MV-4-11 (cell line): Measurements from ENCODE around the gene CYP27B1.
A peak's percentile ranks its signal among the peaks of the same experiment; 100 is the strongest.

ENCODE experiments used
- DNase-seq: peaks from one replicate; lab custom pipeline; 2025; lab: John Stamatoyannopoulos, UW

The CYP27B1 gene

DNA sequence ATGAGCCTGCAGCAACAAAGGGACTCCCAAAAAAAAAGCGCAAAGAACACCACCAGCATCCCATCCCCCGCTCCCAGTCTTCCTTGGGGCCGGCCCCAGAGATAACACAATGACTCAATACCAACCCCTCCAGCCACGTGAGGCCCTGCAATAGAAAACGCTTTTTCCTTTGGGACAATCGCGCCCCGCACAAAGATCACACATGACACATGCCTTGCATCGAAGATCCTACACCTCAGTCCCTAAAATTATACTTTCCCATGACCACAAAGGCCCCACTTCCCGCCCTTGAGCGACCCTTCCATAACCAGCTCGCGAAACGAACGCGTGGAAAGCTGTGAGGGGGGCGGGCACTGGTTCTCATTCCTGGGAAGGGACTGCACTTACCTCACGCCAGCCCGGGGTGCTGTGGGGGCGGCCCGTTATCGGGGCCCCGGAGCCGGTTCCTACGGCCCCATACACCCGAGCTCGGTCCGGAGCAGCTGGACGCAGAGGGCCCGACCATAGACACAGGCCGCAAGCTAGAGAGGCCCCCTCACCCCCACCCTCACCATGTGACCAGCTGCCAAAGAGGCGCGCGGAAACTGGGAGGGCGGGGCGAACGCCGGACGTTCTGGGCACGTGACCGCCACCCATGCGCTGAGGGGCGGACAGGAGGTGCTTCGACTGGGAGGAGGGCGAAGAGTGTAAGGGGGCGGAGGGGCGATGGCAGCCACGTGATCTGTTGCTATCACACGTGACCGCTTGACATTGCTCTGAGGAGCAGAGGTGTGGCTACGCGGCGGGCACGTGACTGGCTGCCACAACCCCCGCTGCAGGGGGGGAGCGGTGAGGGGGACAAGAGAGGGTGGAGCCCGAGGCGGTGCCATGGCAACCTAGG lies 14.8 kb downstream of the CYP27B1 start, which contains the start of gene CDK4:
Gene CDK4, minus strand, starts transcription at position 523 of the 880 bp plus-strand sequence. CDS start 593 bp downstream, outside the sequence.
- DNase-seq = peak; percentile 100

DNA sequence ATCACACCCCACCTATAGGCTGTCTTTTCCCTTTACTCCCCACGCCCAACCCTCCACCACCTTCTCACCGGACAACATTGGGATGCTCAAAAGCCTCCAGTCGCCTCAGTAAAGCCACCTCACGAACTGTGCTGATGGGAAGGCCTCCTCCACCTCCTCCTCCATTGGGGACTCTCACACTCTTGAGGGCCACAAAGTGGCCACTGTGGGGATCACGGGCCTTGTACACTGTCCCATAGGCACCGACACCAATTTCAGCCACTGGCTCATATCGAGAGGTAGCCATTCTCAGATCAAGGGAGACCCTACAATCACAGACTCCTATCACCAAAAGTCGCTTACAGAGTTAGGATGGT lies 15.5 kb downstream of the CYP27B1 start:
- no peak for DNase-seq

DNA sequence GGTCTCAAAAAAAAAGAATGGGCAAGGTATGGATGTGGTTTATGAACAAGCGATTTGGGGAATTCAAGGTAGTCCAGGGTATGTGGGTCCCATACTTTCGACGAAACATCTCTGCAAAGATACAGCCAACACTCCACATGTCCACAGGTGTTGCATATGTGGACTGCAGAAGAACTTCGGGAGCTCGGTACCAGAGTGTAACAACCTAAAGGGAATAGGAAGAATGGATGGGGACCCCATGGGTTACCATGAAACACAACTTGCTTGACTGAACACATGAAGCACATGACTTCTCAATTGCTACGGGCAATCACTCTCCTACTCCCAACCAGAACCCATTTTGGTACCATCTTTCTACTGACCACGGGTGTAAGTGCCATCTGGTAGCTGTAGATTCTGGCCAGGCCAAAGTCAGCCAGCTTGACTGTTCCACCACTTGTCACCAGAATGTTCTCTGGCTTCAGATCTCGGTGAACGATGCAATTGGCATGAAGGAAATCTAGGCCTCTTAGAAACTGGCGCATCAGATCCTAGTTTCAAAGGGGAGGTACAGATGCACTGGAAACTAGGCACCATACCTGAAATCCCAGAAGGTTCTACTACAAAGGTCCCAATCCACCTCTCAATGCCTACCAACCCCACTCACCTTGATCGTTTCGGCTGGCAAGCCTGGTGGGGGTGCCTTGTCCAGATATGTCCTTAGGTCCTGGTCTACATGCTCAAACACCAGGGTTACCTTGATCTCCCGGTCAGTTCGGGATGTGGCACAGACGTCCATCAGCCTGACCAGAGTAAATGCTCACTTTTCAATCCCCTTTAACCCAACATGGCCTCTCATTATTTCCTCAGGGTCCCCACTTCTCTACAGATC lies 16.1 kb downstream of the CYP27B1 start:
- DNase-seq = no peak

DNA sequence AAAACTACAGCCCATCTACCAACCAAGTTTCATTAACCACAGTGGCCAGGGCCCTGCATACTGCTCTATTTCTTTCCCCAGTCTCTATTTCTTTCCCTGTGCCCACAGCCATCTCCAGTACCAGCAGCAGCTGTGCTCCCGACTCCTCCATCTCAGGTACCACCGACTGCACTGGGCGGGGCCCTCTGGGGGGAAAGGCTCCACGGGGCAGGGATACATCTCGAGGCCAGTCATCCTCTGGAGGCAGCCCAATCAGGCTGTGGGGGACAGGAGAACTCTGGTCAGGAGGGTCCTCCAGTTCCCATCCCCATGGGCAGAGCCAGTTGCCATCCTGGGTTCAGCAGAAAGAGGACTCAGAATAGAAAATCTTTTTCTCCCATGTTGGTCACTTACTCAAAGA lies 17.8 kb downstream of the CYP27B1 start:
- no peak for DNase-seq

DNA sequence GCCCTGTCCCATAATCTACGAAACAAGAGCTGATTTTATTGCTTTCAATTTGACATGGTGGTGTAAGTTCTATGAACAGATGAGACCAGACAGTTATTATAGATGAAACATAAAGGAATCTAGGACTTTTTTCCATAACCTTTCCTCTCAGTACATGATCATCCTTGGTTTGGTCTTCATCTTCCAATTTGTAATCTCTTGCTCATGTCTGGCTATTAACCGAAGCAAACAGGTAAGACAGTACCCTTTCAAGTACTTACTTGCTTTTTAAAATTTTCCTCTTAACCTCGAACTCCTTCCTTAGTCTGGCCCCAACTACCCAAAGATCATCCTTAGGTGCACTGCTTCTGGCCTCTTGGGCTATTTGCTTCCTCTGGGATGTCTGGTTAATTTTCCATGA lies 20.9 kb downstream of the CYP27B1 start:
- DNase-seq = no peak

DNA sequence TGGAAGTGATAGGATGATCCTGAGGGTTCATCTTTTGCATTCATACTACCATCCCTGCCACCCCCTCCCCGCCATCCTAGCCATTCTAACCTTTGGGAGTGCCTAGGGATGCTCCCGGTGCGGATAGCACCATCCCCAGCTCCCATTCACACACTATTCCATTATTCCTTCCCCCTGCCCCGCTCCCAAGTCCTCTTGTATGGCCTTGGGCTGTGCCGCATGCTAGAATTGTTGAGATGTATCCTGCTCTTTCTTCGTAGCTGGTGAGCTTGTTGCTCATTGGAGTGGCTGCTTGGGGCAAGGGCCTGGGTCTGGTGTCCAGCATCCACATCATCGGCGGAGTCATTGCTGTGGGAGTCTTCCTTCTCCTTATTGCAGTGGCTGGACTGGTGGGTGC lies 21.4 kb downstream of the CYP27B1 start:
- no peak for DNase-seq

DNA sequence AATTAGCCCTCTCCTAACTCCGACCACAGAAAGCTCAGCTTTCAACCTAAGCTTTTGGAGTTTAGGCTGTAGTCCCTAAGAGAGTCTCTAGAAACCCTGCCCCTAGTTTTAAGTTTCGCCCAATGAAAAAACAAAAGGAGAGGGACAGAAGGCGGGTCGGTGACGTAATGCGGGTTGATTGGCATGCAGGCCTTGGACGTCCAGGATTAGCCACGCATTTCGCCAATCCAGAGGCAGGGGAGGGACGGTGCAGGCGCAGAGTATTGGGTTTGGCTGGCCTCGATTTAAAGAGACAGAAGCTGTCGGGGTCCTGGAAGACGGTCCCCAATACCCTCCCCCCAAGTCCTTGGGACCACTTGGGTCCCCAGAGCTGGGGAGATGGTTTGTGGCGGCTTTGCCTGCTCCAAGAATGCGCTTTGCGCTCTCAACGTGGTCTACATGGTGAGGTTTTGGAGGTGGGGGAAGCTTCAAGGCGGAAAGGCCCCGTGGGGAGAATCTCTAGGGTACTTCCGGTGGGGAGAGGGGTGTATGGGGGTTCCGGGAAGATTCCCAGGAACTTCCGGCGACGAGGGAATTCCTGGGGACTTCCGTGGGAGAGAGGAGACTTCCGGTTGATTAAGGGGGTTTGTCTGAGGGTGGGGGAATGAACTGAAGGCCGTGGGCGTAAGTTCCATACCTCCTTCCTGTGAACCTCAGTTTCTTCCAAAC lies 21.9 kb downstream of the CYP27B1 start, which contains the start of gene TSPAN31:
Gene TSPAN31, plus strand, starts transcription at position 263 of the 708 bp plus-strand sequence. Its CDS starts 116 bp downstream, at position 379.
- peak; percentile 98 for DNase-seq

DNA sequence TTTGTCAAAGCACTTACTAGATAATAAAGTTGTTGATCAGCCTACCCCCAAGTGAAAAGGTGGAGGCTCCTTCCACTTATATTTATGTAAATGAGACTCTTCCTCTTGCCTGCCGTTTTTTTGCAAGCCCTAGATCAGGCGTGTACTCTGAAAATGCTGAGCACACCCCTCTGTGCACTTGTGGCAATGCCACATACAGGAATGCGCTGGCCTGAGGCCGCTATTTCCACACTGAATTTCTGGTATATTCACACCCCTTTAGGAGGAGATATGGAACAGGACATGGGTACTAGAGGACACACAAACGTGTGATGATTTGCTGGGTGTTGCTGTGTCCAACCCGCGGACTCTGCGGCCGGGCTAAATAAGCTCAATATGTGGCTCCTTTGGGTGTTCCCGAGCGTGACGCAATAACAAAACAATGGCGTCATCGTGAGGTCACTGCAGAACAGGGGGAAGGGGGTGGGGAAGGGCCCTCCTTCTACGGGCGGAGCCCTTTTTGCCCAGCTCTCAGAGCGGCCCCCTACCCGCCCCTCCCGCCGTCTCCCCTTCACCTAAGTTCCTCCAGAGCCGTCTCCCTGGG lies 22.6 kb downstream of the CYP27B1 start:
- DNase-seq = no peak

DNA sequence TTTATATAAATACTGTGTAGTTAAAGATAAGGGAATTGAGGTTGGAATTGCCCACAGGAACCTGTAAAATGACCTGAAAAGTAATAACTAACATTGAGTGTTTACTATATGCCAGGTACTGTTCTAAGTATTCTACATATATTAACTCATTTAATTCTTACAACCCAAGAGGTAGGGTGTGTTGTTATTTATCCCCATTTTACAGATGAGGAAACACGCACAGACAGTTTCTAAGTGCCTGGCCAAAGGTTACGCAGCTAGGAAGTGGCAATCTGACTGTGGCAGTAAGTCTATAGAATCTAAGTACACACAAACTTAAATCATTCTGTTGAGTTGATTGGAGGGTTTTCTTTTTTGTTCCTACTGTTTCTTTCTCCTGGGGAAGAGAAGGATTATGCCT lies 23.1 kb downstream of the CYP27B1 start:
- no peak for DNase-seq

DNA sequence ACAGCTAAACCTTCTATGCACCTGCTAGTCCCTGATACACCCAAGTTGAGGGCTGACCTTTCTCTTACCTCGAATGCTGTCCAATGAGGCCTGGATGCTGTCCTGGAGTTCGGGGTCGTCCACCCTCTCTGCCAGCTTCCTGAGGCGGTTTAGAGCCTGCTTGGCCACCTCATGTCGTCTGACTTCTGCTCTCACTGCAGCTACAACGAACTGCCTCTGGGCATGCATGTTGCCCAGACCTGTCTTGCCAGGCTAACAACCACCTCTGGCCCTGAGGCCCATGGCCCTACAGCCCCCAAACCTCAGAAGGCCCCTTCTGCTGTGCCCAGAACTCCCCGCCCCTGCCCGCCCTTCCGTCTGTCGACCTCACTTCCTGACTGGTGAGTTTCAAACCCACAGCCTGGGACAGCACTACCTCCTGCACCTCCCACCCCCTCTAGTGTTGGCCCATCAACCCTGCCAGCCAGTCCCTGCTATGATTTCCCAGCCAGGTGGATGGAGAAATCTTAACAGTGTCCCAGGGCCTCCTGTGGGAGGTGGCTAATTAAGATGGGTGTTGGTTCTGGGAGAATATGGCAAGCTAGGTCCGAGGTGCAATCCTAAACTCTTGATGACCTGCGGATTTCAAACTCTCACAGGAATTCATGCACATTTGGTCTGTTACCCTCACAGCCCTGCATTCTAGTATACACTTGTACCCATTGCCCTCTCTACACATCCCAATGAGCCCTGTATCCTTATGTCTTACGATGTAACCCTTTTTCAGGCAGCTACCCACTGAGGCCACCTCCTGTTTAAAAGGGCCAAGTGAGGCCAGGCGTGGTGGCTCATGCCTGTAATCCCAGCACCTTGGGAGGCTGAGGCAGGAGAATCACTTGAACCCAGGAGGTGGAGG lies 24.8 kb downstream of the CYP27B1 start:
- peak; percentile 71 for DNase-seq

DNA sequence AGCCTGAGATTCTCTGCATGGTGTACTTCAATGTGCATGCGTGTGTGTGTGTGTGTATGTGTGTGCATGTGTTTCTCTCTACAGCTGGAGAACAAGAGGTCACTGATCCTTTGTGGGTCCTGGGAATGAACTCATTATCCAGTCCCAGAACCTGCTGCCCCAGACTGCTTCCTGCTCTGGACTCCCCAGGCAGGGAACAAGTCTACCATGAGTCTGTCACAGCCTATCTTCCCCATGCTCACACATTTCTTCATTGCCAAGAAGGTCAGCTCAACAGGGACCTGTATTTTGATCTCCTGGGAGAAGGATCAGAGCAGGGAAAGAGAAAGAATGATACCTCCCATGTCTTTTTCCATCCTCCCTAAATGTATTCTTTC lies 25.5 kb downstream of the CYP27B1 start:
- DNase-seq = no peak

DNA sequence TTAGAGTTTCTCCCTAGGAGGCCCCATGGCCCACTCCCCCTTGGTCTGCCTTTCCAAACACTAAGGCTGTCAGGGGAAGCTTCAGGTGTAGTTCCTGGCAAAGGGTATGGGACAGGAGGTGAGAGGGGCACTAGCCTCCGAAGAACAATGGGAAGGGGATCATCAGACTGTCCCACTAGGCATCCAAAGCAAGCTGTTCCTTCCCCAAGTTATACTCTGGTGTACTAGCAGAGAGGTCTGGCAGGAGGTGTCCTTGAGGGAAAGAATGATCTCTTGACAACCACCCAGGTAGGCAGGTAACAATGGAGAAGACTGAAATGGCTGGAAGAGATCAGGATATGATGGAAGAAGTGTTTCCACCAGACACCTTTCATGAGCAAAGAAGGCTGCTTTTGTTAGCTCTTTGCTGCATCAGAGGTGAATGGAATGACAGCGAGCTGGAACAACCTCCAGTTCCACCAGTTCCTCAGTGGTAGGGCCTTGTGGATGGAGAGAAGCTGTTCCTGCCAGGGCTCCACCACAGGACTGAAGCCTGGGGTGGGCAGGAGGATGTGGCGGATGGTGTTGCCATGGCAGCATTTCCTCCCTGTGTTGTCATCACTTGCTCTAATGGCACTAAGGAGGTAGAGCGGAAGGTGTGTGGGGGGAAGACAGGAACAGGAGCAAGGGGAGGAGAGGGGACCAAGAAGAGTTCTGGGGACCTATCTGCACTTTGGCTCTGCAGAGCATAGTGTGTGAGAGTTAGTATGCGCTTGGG lies 26.0 kb downstream of the CYP27B1 start:
- peak; percentile 59 for DNase-seq

DNA sequence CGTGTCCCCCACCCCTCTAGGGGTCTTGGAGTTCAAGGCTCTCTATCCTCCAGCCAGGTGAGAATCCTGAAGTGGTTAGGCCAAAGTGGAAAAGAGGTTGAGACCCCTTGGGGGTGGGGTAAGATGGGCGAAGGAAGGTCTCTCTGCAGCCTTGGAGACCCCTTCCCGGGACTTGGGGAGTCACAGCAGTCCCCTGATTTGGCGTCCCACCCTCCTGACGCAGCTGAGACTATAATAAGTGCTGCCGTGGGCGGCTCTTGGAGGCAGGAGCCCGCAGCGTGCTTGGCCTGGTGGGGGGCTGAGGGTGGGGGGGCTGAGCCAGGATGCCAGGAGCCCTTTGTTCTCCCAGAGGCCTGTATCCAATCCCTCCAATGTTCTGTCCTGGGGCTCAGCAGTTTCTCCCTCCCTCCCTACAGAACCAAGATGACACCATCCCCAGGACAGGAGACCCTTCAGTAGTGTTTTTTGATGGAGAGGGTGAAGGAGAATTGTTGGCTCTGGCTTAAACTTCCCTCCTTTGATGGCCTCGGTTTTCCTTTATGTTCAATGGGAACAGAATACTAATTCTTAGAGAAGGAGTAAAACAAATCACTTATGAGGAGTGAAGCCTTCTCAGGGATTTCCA lies 26.9 kb downstream of the CYP27B1 start:
- DNase-seq = no peak

DNA sequence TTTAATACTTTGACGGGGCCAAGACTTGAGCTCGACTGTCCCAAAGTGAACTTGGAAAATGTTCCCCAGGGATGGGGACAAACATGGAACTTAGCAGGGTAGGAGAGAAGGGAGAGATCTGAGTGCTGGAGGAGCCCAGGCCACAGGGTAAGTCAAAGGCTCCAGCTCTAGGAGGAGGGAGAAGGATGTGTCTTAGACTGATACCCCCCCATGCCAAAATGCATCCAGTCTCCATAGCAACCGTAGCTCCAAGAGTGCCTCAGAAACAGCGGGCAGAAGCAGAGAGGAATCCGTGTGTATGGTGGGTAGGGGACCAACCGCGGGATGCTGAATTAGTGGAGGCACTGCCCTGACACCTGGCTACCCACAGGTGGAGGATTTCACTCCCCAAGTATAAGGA lies 27.5 kb downstream of the CYP27B1 start:
- DNase-seq = no peak

DNA sequence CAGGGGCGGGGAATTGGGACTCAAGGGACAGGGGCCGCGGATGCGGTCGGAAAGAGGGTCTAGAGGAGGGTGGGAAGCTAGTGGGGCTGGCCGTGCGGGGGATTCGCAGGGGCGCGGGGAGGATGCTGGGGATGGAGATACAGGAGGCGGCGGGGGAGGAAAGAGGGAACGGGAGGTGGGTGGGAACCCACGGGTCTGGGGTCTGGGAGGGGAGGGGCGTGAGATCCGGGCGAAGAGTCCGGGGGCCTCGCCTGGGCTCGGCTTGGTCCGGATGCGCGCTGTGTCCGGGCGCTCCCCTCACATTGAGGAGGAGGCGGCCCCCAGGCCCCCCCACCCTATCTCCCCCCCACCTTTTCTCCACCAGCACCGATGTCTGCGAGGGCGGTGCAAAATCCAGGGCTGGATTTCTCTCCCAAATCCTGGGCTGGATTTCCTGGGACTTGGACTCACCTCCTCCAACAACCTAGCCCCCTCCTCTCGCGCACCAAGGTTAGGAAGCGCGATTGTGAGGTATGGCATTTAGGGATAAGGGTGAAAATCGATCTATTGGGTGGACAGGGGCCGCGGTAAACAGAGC lies 28.1 kb downstream of the CYP27B1 start, which contains the start of gene AGAP2:
Gene AGAP2, minus strand, starts transcription at position 82 of the 577 bp plus-strand sequence. CDS start 496 bp downstream, outside the sequence.
- no peak for DNase-seq

DNA sequence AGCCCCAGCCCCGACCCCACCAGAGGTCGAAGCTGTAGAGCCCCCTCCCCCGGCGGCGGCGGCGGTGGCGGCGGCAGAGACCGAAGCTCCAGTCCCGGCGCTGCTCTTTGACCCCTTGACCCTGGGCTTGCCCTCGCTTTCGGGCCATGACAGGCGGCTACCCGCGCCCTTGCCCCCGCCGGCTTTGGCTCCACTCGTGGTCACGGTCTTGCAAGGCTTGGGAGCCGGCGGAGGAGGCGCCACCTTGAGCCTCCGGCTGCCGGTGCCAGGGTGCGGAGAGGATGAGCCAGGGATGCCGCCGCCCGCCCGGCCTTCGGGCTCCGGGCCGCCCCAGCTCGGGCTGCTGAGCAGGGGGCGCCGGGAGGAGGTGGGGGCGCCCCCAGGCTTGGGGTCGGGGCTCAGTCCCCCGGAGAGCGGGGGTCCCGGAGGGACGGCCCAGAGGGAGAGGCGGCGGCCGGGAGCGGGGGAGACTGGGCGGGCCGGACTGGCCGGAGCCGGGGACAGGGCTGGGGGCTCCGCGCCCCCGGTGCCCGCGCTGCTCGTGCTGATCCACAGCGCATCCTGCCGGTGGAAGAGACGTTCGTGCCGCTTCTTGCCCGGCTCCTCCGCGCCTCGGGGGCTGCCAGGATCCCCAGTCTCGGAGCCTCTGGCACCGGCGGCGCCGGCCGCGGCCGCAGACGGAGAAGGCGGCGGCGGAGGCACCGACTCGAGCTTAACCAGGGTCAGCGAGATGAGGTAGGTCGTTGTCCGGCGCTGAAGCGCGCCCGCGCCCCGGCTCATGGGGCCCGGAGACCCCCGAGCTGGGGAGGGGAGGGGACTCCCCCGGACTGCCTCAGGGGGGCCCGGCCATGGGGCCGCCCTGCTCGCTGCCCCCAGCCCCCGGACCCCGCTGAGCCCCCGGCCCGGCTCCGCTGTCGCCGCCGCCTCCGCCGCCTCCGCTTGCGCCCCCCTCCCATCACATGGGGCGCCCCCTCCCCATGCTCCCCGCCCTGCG lies 29.1 kb downstream of the CYP27B1 start:
- no peak for DNase-seq

DNA sequence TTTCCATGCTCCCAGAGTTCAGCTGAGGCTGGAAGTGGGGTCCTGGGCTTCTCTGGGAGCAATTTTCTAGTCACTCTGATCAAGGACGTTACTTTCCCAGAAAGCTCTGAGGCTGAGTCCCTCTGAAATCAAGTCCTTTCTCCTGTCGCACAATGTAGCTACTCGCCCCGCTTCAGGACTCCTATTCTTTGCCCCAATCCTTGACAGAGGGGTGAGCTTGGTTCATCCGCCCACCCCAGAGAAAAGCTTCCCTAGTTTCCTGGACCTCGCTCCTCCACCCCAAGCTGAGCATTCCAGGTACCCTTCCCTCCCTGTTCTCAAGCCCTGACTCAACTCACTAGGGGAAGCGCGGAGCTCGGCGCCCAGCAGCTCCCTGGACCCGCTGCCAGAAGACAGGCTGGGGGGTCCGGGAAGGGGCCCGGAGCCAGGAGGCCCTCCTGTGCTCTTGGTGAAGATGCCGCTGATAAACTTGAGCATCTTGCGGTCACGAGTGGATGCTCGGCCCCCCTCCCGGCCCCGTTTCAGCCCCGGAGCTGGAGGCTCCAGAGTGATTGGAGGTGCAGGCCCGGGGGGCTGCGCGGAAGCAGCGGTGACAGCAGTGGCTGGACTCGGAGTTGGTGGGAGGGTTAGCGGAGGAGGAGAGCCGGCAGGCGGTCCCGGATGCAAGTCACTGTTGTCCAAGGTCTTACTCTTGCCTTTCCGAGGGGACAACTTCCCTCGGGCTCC lies 30.0 kb downstream of the CYP27B1 start:
- DNase-seq = no peak
